OCI-LY1 (cell line): Measurements from ENCODE around the gene PHLDB2.

Experiments used
- EZH2 ChIP-seq: fragments of 200-600 bp; sonication (generic), shearing (Covaris generic); IDR thresholded peaks from 2 replicates; pipeline ENCODE4 v1.8.0; 2017; ENCODE audit warnings: borderline replicate concordance, mixed run types, mild to moderate bottlenecking, antibody characterized with exemption, low read length, moderate library complexity, mixed read lengths
- TF ChIP-seq, protein P1 (sequence below): fragments of 200-600 bp; sonication (generic), shearing (Covaris generic); IDR thresholded peaks from 2 replicates; pipeline ENCODE4 v1.5.1; 2017; ENCODE audit warnings: mild to moderate bottlenecking, antibody characterized with exemption, low read length, moderate library complexity, mixed read lengths

GRCh38 chr3:111984636-111985298 lies 125.7 kb downstream of the PHLDB2 start:
- TF ChIP-seq, protein P1, sequence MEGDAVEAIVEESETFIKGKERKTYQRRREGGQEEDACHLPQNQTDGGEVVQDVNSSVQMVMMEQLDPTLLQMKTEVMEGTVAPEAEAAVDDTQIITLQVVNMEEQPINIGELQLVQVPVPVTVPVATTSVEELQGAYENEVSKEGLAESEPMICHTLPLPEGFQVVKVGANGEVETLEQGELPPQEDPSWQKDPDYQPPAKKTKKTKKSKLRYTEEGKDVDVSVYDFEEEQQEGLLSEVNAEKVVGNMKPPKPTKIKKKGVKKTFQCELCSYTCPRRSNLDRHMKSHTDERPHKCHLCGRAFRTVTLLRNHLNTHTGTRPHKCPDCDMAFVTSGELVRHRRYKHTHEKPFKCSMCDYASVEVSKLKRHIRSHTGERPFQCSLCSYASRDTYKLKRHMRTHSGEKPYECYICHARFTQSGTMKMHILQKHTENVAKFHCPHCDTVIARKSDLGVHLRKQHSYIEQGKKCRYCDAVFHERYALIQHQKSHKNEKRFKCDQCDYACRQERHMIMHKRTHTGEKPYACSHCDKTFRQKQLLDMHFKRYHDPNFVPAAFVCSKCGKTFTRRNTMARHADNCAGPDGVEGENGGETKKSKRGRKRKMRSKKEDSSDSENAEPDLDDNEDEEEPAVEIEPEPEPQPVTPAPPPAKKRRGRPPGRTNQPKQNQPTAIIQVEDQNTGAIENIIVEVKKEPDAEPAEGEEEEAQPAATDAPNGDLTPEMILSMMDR, result no peak
- TF ChIP-seq EZH2, result no peak
